Left colon (tissue), 2 donors: ENCODE data around the gene CD24. TPM values are rescaled to one million over a fixed set of nuclear protein-coding genes. Genes with fewer than 3 reads are reported as not detected.
"Not testable (repeated sequence)": the region's sequence is repeated elsewhere in the genome, so short reads cannot be mapped to it uniquely, and the experiment has no call there.

Experiments used
- ATAC-seq: fragments of 200-7000 bp; cut with Tn5 transposase; one replicate; pipeline ENCODE4 v1.9.1; 2020; ENCODE audit warnings: mild to moderate bottlenecking, moderate library complexity
- DNase-seq, 2 donors: peaks; one replicate each; pipeline ENCODE4 v3.0.0-alpha.2; 2020
- intact Hi-C, 2 donors: fragments of 100-400 bp; cut with DNase I in 1 of 2; cut with micrococcal nuclease in 1 of 2; formaldehyde crosslinking; loops; one replicate each; pipeline versions ENCODE4 v1.11.2 to v1.14.0; 2022; cut with DNase I, micrococcal nuclease
- long read RNA-seq: library from polyadenylated mRNA; unstranded; transcript quantifications from one replicate; pipeline ENCODE4 v2.0.0, GENCODE V29; 2021
- total RNA-seq, 2 donors: library from RNA; stranded (reverse); fragmentation: NEBNext Ultra II Directional; extraction: Animal tissue kit (Norgen Biotek cat#: 25700); gene quantifications; one replicate each; pipeline ENCODE4 v1.2.1, GENCODE V29; 2021
- donor health status: DM: no; HTN: no; CAD: no.
- donor health status: DM: yes; HTN: yes; CAD: no.

CD24 gene
- 1,000 to 10,000 TPM; 1,898 to 2,100 TPM for total RNA-seq
- long read RNA-seq, transcript CD24-204 (3 exons, 2,513 nt) = minor isoform, 13 of 536 reads
- long read RNA-seq, transcript CD24-201 (2 exons, 2,180 nt) = major isoform, 400 of 536 reads
- long read RNA-seq, partial matches to known transcripts = 1 of 536 reads
- long read RNA-seq, other reads (novel, unspliced or antisense) = 115 of 536 reads

- intact Hi-C loops = loop anchor here in 1 of 2 donors (10.0 kb wide), 1 partner anchor 530 kb away; no protein-coding TSS in a partner anchor
- ATAC-seq (peak; percentile 60), DNase-seq (peak; percentile 65 to 84)
These were observed at the start of gene CD24 for GRCh38 chr6:106974336-106974998. Gene CD24 (minus strand): TSS chr6:106974729. CDS start chr6:106974646, 83 bp downstream.

DNA sequence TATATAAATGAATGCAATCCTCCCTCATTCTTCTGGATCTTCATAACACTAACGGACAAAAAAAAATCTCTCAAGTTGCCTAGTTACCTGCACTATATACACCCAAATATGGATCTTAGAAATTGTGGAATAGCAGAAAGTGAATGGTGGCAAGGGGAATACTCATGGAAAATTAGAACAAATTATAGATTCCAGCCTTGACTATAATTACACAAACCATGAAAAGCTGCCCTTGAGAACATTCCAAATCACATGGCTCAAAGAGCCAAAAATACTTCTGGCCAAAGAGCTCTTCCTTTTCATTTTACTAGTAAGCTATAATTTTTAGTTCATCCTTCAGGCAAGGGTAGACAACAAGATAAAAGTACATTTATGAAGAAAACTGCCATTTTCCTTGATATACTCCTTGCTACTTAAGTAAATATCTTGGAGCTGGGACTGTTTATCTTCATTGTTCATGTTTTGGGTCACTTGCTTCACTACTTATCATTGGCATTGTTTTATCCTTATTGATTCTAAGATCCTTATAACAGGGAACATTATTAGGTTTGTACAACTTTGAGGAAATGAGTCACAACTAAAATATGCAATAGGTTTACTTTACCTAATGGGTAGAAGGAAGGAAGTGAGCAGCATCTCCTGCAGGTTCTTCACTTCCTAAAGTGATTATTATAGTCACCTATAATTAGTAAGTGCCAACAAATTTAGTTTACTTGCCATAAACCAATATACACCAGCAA, 47.1 kb upstream of the CD24 start:
- ATAC-seq = no peak
- intact Hi-C loops = no loop called here
- DNase-seq = no peak

- intact Hi-C loops = no loop called here
- DNase-seq (no peak), ATAC-seq (no peak)
These were observed 45.7 kb upstream of the CD24 start for GRCh38 chr6:107020239-107020638.

DNA sequence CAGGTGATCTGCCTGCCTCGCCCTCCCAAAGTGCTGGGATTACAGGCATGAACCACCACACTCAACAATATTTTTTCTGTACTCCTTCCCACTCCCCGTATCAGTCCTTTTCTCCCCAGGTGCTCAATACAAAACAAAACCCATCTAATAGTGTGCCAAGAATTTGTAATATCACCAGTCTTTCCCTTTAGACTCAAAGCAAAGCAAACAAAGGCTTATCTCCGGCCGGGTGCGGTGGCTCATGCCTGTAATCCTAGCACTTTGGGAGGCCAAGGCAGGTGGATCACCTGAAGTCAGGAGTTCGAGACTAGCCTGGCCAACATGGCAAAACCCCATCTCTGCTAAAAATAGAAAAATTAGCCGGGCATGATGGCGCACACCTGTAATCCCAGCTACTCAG, 45.1 kb upstream of the CD24 start:
- DNase-seq, intact Hi-C loops, ATAC-seq: not testable (repeated sequence)

DNA sequence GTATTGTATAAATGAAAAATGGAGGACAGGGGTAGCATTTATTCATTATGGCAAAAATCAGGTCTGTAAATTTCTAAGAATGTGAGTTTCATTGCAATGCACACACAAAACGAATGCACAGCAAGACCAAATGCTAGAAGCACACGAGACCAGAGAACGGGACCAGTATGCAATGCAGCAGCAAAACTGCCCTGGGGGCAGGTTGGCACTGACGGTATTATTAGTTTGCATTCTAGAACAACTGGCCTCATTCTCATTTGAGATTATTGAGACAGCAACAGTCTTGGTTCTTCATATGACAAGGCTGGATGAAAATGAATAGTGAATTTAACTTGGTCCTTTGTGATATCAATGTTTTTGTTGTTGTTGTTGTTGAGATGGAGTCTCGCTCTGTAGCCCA, 44.5 kb upstream of the CD24 start:
- intact Hi-C loops = no loop called here
- DNase-seq (no peak), ATAC-seq (no peak)

- ATAC-seq (no peak), DNase-seq (no peak)
- intact Hi-C loops = no loop called here
These were observed 35.0 kb upstream of the CD24 start for GRCh38 chr6:107009499-107009898.

- peak; percentile 88 for ATAC-seq
- intact Hi-C loops = no loop called here
These were observed 23.0 kb upstream of the CD24 start for GRCh38 chr6:106997392-106998158.

GRCh38 chr6:106995640-106996039, 21.1 kb upstream of the CD24 start:
- ATAC-seq = no peak
- no peak for DNase-seq
- intact Hi-C loops = no loop called here

More at GRCh38 chr6:106997392-106998158, 23.0 kb upstream of the CD24 start:
- peak in 1 of 2 donors; percentile 54 for DNase-seq

DNA sequence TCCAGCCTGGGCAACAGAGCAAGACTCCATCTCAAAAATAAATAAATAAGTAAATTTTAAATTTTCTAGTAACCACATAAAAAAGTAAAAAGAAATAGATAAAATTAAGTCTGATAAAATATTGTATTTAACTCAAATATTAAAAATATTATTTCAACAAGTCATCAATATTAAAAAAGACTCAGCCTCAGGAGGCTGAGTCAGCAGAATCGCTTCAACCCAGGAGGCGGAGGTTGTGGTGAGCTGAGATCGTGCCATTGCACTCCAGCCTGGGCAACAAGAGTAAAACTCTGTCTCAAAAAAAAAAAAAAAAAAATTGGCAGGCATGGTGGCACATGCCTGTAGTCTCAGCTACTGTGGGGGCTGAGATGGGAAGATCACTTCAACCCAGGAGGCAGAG, 15.2 kb upstream of the CD24 start:
- DNase-seq, intact Hi-C loops: not testable (repeated sequence)

GRCh38 chr6:106988664-106989063, 14.1 kb upstream of the CD24 start:
- intact Hi-C loops = no loop called here
- ATAC-seq (no peak), DNase-seq (no peak)

More for the DNA sequence above, 15.2 kb upstream of the CD24 start:
- not testable (repeated sequence) for ATAC-seq

DNA sequence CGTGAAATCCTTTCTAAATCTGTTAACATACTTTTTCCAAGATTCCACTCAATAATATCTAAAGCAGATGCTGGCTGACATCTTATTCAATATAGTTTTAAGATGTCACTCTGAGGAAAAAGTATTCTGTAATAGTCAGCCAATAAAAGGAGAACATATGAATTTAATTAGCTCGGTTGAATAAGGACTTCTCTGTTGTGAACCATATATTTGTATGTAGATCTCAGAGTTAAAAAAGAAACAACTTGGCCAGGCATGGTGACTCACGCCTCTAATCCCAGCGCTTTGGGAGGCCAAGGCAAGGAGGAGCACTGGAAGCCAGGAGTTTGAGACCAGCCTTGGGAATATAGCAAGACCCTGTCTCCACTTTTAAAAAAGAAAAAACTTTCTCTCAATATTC, 7.4 kb upstream of the CD24 start:
- intact Hi-C loops = no loop called here
- DNase-seq = no peak
- no peak for ATAC-seq

GRCh38 chr6:106980926-106981325, 6.4 kb upstream of the CD24 start:
- intact Hi-C loops = no loop called here
- DNase-seq (no peak), ATAC-seq (no peak)

DNA sequence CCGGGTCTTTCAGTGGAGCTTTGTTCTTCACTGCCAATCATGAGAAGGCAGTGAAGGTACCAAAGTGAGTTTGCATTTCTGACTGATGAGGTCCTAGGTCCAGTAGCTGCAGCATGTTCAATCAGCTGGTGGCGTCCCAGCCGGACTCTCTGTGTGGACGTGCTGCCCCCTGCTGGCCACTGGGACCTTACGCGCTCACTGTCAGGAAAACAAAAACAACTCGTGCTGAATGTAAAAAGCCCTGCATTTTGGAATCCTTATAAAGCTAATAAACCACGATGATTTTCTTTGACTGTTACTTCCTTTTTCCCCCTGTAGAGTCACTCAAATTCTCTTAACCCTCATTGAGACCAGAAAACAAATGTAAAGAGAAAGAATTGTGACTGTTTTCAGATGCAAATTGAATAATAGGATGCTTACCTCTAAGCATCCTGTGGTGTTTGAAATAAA, 4.9 kb upstream of the CD24 start:
- intact Hi-C loops = loop anchor here in 1 of 2 donors (5.0 to 10.0 kb wide), 2 partner anchors 367 to 535 kb away; no protein-coding TSS in a partner anchor
- peak; percentile 28 for ATAC-seq
- peak; percentile 73 to 93 for DNase-seq

DNA sequence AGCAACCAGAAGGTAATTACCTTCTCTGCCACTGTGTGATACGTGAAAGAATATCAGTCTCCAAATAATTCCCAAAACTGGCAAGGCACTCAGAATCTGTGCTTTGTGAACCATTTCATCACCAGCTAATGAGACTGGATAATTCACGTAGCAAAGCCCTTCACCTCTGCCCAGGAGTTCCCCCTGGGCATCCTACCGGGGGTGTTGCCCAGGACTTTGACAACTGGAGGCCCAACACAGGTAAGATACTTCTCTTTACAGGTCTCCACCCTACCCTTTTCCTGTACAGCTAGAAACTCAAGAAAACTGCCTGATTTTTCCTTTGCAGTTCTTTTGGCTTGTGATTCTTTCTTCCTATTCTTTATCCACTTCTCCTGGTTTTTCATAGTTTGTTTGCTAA, 2.7 kb upstream of the CD24 start:
- DNase-seq (no peak), ATAC-seq (no peak)
- intact Hi-C loops = loop anchor here in 1 of 2 donors (5.0 to 10.0 kb wide), 2 partner anchors 365 to 532 kb away; no protein-coding TSS in a partner anchor

GRCh38 chr6:106976270-106976669, 1.7 kb upstream of the CD24 start:
- DNase-seq (peak; percentile 46 to 53), ATAC-seq (peak; percentile 40)
- intact Hi-C loops = loop anchor here in 1 of 2 donors (5.0 to 10.0 kb wide), 2 partner anchors 364 to 531 kb away; no protein-coding TSS in a partner anchor

- no peak for DNase-seq
- intact Hi-C loops = loop anchor here in 1 of 2 donors (5.0 to 10.0 kb wide), 2 partner anchors 363 to 531 kb away; no protein-coding TSS in a partner anchor
- ATAC-seq = no peak
These were observed 1.2 kb upstream of the CD24 start for GRCh38 chr6:106975738-106976064.

GRCh38 chr6:106974999-106975737, 639 bp upstream of the CD24 start:
- peak; percentile 69 for ATAC-seq
- DNase-seq = peak; percentile 47 to 79

DNA sequence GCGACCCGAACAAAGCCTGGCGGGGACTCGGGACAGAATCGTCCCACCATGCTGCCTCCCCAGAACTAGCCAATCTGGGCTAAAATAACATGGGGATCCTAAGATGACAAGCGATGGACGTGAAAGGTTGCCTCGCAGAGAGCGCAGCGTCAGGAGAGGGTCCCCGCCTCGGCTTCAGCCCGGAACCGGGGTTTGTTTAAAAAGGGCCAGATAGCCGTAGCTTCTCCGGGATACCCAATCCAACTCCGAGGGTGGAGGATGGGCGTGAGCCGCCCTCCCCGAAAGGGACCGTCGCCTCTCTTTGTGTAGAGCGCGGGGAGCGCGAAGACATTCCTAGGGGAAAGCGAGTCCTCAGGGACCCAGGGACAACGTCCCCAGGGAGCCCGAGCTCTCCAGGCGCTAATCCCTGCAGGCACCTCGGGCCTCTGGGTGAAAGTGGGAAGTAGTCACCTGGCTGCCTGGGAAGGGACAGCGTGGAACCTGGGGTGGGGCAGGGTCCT, 643 bp downstream of the CD24 start:
- intact Hi-C loops = loop anchor here in 1 of 2 donors (10.0 kb wide), 1 partner anchor 529 kb away; no protein-coding TSS in a partner anchor
- ATAC-seq = peak; percentile 29
- peak; percentile 28 to 51 for DNase-seq

More at GRCh38 chr6:106974999-106975737, 639 bp upstream of the CD24 start:
- intact Hi-C loops = loop anchor here in 1 of 2 donors (5.0 to 10.0 kb wide), 2 partner anchors 363 to 530 kb away; no protein-coding TSS in a partner anchor
